Endothelial cell of umbilical vein (primary cell): ENCODE results near the gene SMIM41. TPM values are rescaled to one million over a fixed set of nuclear protein-coding genes. Genes with fewer than 3 reads are reported as not detected.

Experiments
- BruUV-seq: library from RNA; stranded (reverse); fragments of 400-500 nt; replicated peaks from 2 replicates; lab custom pipeline; 2021; lab: Mats Ljungman, UMichigan
- CTCF ChIA-PET: fragments of 300-600, 350-600 bp; sonication (Branson Sonifier 250); formaldehyde crosslinking; loops from one replicate; lab custom pipeline; 2021; ENCODE audit warnings: antibody characterized with exemption, inconsistent platforms; lab: Charles Lee
- POLR2A ChIA-PET: fragments of 300-600, 350-600 bp; sonication (Branson Sonifier 250); formaldehyde crosslinking; loops from one replicate; lab custom pipeline; 2021; ENCODE audit warnings: antibody characterized with exemption, inconsistent platforms; lab: Charles Lee
- DNase-seq: peaks from one replicate; pipeline ENCODE4 v3.0.0-alpha.2; 2011; ENCODE audit warnings: low read depth, low spot score
- FAIRE-seq: peaks from 2 replicates; lab custom pipeline; 2011; peaks lifted over from hg19 to GRCh38; lab: Jason Lieb, UNC
- H2AFZ ChIP-seq: 2 replicates; pipeline ENCODE4 v1.6.0; 2012; ENCODE audit warnings: low read depth, low read length, control low read depth, inconsistent platforms
- H3K27ac ChIP-seq: 2 replicates; pipeline ENCODE4 v1.5.1; 2011; ENCODE audit warnings: low read depth, mild to moderate bottlenecking, control low read depth, low read length, moderate library complexity; ENCODE audit not compliant: insufficient read depth
- H3K27me3 ChIP-seq, 2 experiments: 2 replicates each; pipeline versions ENCODE4 v1.6.0 to v1.6.1; 2011; ENCODE audit warnings: low read length in 2 of 2, mixed read lengths in 1 of 2; ENCODE audit not compliant: control insufficient read depth in 2 of 2, insufficient read depth in 2 of 2
- H3K36me3 ChIP-seq, 2 experiments: 2 replicates in 1 of 2; 3 replicates in 1 of 2; pipeline ENCODE4 v1.5.1; 2011; ENCODE audit warnings: low read length in 2 of 2, mild to moderate bottlenecking in 1 of 2, moderate library complexity in 1 of 2; ENCODE audit not compliant: control insufficient read depth in 2 of 2, insufficient read depth in 2 of 2; ENCODE audit errors: extremely low read depth in 1 of 2
- H3K4me1 ChIP-seq: 3 replicates; pipeline ENCODE4 v1.5.1; 2011; ENCODE audit warnings: mild to moderate bottlenecking, low read length; ENCODE audit not compliant: control insufficient read depth, insufficient read depth; ENCODE audit errors: extremely low read depth
- H3K4me2 ChIP-seq: 2 replicates; pipeline ENCODE4 v1.6.1; 2011; ENCODE audit warnings: low read length, control low read depth, mixed read lengths; ENCODE audit not compliant: insufficient read depth
- H3K4me3 ChIP-seq, 3 experiments: fragments of 200-600 bp in 1 of 3; sonication (generic), shearing (Covaris generic) in 1 of 3; replicated peaks in 1 of 3; 2 replicates each; pipeline ENCODE4 v1.5.1; 2011 to 2016; ENCODE audit warnings: control low read depth in 3 of 3, low read length in 3 of 3, mild to moderate bottlenecking in 2 of 3, inconsistent platforms in 1 of 3, low read depth in 1 of 3, moderate library complexity in 1 of 3; ENCODE audit not compliant: insufficient read depth in 1 of 3
- H3K79me2 ChIP-seq: 2 replicates; pipeline ENCODE4 v1.6.0; 2012; ENCODE audit warnings: low read length, inconsistent platforms; ENCODE audit not compliant: control insufficient read depth, insufficient read depth
- H3K9ac ChIP-seq: replicated peaks from 2 replicates; pipeline ENCODE3; 2011; ENCODE audit warnings: low read length, control low read depth; ENCODE audit not compliant: insufficient read depth; ENCODE audit errors: extremely low read depth
- H3K9me1 ChIP-seq: replicated peaks from 3 replicates; pipeline ENCODE4 v1.6.0; 2011; ENCODE audit warnings: mild to moderate bottlenecking, low read length; ENCODE audit not compliant: control insufficient read depth, insufficient read depth; ENCODE audit errors: extremely low read depth
- H3K9me3 ChIP-seq: replicated peaks from 2 replicates; pipeline ENCODE4 v1.5.1; 2012; ENCODE audit warnings: low read length, inconsistent platforms; ENCODE audit not compliant: control insufficient read depth, insufficient read depth
- H4K20me1 ChIP-seq: replicated peaks from 2 replicates; pipeline ENCODE3; 2011; ENCODE audit warnings: mild to moderate bottlenecking, low read length; ENCODE audit not compliant: control insufficient read depth, insufficient read depth; ENCODE audit errors: extremely low read depth
- FOS ChIP-seq: IDR thresholded peaks from 2 replicates; pipeline ENCODE4 v1.6.1; 2011; ENCODE audit warnings: mild to moderate bottlenecking, low read length, moderate library complexity, borderline replicate concordance; ENCODE audit not compliant: insufficient read depth
- JUN ChIP-seq: IDR thresholded peaks from 2 replicates; pipeline ENCODE4 v1.6.1; 2011; ENCODE audit warnings: borderline replicate concordance, low read depth; ENCODE audit not compliant: insufficient read length, insufficient read depth
- MYC ChIP-seq: IDR thresholded peaks from one replicate; pipeline ENCODE4 v1.6.1; 2011; ENCODE audit warnings: mild to moderate bottlenecking, low read depth, low read length
- POLR2AphosphoS5 ChIP-seq: IDR thresholded peaks from 2 replicates; pipeline ENCODE4 v1.6.1; 2012; ENCODE audit warnings: low read depth, mild to moderate bottlenecking, control low read depth, low read length, moderate library complexity; ENCODE audit not compliant: insufficient read depth
- dilution Hi-C: fragments of 300-500 bp; cut with MboI; formaldehyde crosslinking; loops from one replicate; pipeline ENCODE4 v1.15.0; 2019; ENCODE audit warnings: low sequenced_read_pairs; ENCODE audit not compliant: extremely low pct_ligation_motif_present
- intact Hi-C: fragments of 100-400 bp; cut with micrococcal nuclease; formaldehyde crosslinking; loops from one replicate; pipeline ENCODE4 v1.10.0; 2022
- polyA plus RNA-seq, 4 experiments: library from polyadenylated mRNA; depleted of rRNA in 3 of 4; stranded (reverse) in 3 of 4; unstranded in 1 of 4; fragments of >200 nt; gene quantifications; 2 replicates each; pipeline versions ENCODE4 v1.2.1 to v1.2.3, GENCODE V29; 2011 to 2012; ENCODE audit warnings: missing spikeins in 1 of 4
- total RNA-seq: library from RNA; stranded (reverse); gene quantifications from 2 replicates; pipeline ENCODE4 v1.2.3, GENCODE V29; 2021
- TF ChIP-seq, protein P1 (sequence below), 2 donors: IDR thresholded peaks; 1 replicate in 1 of 2; 2 replicates in 1 of 2; pipeline ENCODE4 v1.5.1; 2011; ENCODE audit warnings: low read length in 2 of 2, mild to moderate bottlenecking in 2 of 2, moderate library complexity in 2 of 2, control low read depth in 1 of 2, inconsistent platforms in 1 of 2, low read depth in 1 of 2; ENCODE audit not compliant: insufficient read depth in 1 of 2; ENCODE audit errors: extremely low read depth in 1 of 2

SMIM41 gene
- total and polyA plus RNA-seq, 2 donors (not counting 3 experiments of a cell fraction or from before 2014, with no cell fraction given): not detected

DNA sequence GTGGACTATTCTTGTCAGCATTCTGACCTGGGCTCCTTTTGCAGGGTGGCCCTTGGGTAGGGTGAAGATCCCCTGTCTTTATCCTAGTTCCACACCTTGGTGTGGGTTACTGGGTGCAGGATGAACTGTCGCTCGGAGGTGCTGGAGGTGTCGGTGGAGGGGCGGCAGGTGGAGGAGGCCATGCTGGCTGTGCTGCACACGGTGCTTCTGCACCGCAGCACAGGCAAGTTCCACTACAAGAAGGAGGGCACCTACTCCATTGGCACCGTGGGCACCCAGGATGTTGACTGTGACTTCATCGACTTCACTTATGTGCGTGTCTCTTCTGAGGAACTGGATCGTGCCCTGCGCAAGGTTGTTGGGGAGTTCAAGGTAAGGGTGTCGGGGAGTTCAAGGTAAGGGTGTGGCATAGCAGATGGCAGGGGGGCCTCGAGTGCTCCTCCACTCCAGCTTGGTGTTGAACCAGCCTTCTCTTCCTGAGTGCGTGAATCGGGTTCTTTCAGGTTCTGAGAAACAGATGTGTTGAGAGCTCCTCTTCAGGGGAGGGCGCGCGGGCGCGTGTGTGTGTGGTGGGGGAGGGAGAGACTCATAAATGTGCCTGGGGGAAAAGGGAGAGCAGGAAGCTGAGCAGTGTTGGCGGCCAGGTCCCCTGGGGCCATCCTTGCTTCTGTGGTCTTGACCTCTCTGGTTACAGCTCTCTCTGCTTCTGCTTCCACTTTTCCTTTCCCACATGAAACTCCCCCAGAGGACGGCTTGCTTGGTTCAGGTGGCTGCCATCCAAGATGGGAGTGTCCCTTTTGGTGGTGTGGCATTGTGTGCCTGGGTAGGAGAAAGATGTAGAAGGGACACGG lies 5.7 kb upstream of the SMIM41 start:
- TF ChIP-seq MYC (no peak), POLR2AphosphoS5 (no peak), FOS (no peak), JUN (no peak)
- TF ChIP-seq, protein P1, sequence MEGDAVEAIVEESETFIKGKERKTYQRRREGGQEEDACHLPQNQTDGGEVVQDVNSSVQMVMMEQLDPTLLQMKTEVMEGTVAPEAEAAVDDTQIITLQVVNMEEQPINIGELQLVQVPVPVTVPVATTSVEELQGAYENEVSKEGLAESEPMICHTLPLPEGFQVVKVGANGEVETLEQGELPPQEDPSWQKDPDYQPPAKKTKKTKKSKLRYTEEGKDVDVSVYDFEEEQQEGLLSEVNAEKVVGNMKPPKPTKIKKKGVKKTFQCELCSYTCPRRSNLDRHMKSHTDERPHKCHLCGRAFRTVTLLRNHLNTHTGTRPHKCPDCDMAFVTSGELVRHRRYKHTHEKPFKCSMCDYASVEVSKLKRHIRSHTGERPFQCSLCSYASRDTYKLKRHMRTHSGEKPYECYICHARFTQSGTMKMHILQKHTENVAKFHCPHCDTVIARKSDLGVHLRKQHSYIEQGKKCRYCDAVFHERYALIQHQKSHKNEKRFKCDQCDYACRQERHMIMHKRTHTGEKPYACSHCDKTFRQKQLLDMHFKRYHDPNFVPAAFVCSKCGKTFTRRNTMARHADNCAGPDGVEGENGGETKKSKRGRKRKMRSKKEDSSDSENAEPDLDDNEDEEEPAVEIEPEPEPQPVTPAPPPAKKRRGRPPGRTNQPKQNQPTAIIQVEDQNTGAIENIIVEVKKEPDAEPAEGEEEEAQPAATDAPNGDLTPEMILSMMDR (IDR thresholded peaks at IDR 0.05; ENCODE audit: extremely low read depth in 1 of 2, insufficient read depth in 1 of 2, low read depth in 1 of 2, low read length in 2 of 2): no peak
- no peak overlapping the region for H3K4me3 ChIP-seq
- H3K9ac ChIP-seq: no peak overlapping the region
- no peaks in the 10 kb centered on the region for H3K9me1 ChIP-seq
- DNase-seq (no peak), FAIRE-seq (no peak)
- no peak overlapping the region for H3K27ac ChIP-seq
- no peak overlapping the region for H2AFZ ChIP-seq
- peaks cover 15 to 24% of the 10 kb centered on the region in 2 experiments for H3K36me3 ChIP-seq
- peaks cover 12% of the 10 kb centered on the region for H3K4me1 ChIP-seq
- H3K27me3 ChIP-seq: no peaks in the 10 kb centered on the region
- intact Hi-C loops (no loop called here), dilution Hi-C loops (no loop called here)
- CTCF ChIA-PET: interaction anchor here (0.8 to 2.5 kb wide), 4 partner anchors 8 to 49 kb away, joined by 3 to 10 read pairs (median 4); no protein-coding TSS in a partner anchor
- H3K4me2 ChIP-seq: no peak overlapping the region
- no peaks in the 10 kb centered on the region for H3K9me3 ChIP-seq
- H3K79me2 ChIP-seq: peaks cover 45% of the 10 kb centered on the region
- POLR2A ChIA-PET: no interaction called here
- no TSS peak for BruUV-seq
- no peaks in the 10 kb centered on the region for H4K20me1 ChIP-seq
